HepG2 (cell line): ENCODE data around the gene COL2A1. TPM values are rescaled to one million over a fixed set of nuclear protein-coding genes. Genes with fewer than 3 reads are reported as not detected.

Source experiments
- ATAC-seq: fragments of 200-7000 bp; cut with Tn5 transposase; 3 replicates; pipeline ENCODE4 v1.9.1; 2020; ENCODE audit warnings: mild to moderate bottlenecking, moderate library complexity
- BruUV-seq: library from RNA; stranded (reverse); fragments of 400-500 nt; replicated peaks from 2 replicates; lab custom pipeline; 2021; lab: Mats Ljungman, UMichigan
- CTCF ChIA-PET: fragments of 300-600 bp; formaldehyde crosslinking; extraction: SDS; loops from one replicate; lab custom pipeline; 2021; ENCODE audit warnings: low total read pairs, inconsistent platforms, low intra/inter-chr PET ratio; lab: Yijun Ruan, JAX
- POLR2A ChIA-PET: fragments of 350-600 bp; sonication (Branson Sonifier 250); formaldehyde crosslinking; loops from one replicate; lab custom pipeline; 2020; ENCODE audit warnings: antibody characterized with exemption, inconsistent platforms; lab: Yijun Ruan, JAX
- DNase-seq: peaks from one replicate; pipeline ENCODE4 v3.0.0-alpha.2; 2015; ENCODE audit warnings: low spot score
- FAIRE-seq: peaks from 3 replicates; lab custom pipeline; 2011; peaks lifted over from hg19 to GRCh38; lab: Jason Lieb, UNC
- H2AFZ ChIP-seq: one replicate; pipeline ENCODE4 v1.6.1; 2011; ENCODE audit warnings: low read length, inconsistent platforms
- H3K27ac ChIP-seq: fragments of 300-600 bp; 3 replicates; pipeline ENCODE4 v1.8.0; 2011; ENCODE audit warnings: mixed run types, mild to moderate bottlenecking, mixed read lengths, low read length, inconsistent platforms; ENCODE audit not compliant: insufficient read depth; ENCODE audit errors: extremely low read length
- H3K27me3 ChIP-seq, 2 experiments: fragments of 200-600 bp in 1 of 2; 2 replicates in 1 of 2; 3 replicates in 1 of 2; pipeline versions ENCODE4 v1.6.0 to v1.8.0; 2011; ENCODE audit warnings: low read length in 2 of 2, mild to moderate bottlenecking in 2 of 2, moderate library complexity in 2 of 2, inconsistent platforms in 1 of 2; ENCODE audit not compliant: insufficient read depth in 2 of 2, control insufficient read depth in 1 of 2
- H3K36me3 ChIP-seq, 2 experiments: fragments of 200-600 bp in 1 of 2; replicated peaks in 1 of 2; 2 replicates in 1 of 2; 3 replicates in 1 of 2; pipeline versions ENCODE4 v1.5.1 to v1.8.0; 2011; ENCODE audit warnings: low read length in 2 of 2, inconsistent platforms in 1 of 2; ENCODE audit not compliant: insufficient read depth in 2 of 2, control insufficient read depth in 1 of 2
- H3K4me1 ChIP-seq: 2 replicates; pipeline ENCODE4 v1.5.1; 2012; ENCODE audit warnings: low read length, inconsistent platforms; ENCODE audit not compliant: insufficient read depth
- H3K4me2 ChIP-seq: 2 replicates; pipeline ENCODE4 v1.6.0; 2011; ENCODE audit warnings: low read depth, low read length, inconsistent platforms
- H3K4me3 ChIP-seq, 3 experiments: fragments of 200-600 bp in 1 of 3; sonication (generic), shearing (Covaris generic) in 1 of 3; replicated peaks in 1 of 3; 2 replicates each; pipeline ENCODE4 v1.5.1; 2011 to 2016; ENCODE audit warnings: low read length in 3 of 3, inconsistent platforms in 2 of 3, low read depth in 2 of 3, mild to moderate bottlenecking in 2 of 3, control low read depth in 1 of 3, mixed read lengths in 1 of 3; ENCODE audit not compliant: insufficient read depth in 1 of 3
- H3K79me2 ChIP-seq: one replicate; pipeline ENCODE4 v1.6.1; 2011; ENCODE audit warnings: low read length, inconsistent platforms; ENCODE audit not compliant: insufficient read depth
- H3K9ac ChIP-seq: 2 replicates; pipeline ENCODE4 v1.6.0; 2011; ENCODE audit warnings: mild to moderate bottlenecking, low read depth, low read length, inconsistent platforms; ENCODE audit not compliant: insufficient read depth
- H3K9me3 ChIP-seq: 2 replicates; pipeline ENCODE4 v1.5.1; 2012; ENCODE audit warnings: mild to moderate bottlenecking, low read length
- H4K20me1 ChIP-seq: 2 replicates; pipeline ENCODE4 v1.6.0; 2011; ENCODE audit warnings: inconsistent platforms, mild to moderate bottlenecking, low read length, moderate library complexity; ENCODE audit not compliant: insufficient read depth
- NR3C1 ChIP-seq: sonication (generic); formaldehyde crosslinking; IDR thresholded peaks from 2 replicates; pipeline ENCODE4 v1.4.0; 2020; ENCODE audit warnings: missing genetic modification reagents
- REXO4 ChIP-seq: sonication (generic); formaldehyde crosslinking; IDR thresholded peaks from 2 replicates; pipeline ENCODE4 v1.8.0; 2022; ENCODE audit warnings: missing genetic modification reagents, mild to moderate bottlenecking, borderline replicate concordance
- SNAPC2 ChIP-seq: sonication (generic); formaldehyde crosslinking; IDR thresholded peaks from 2 replicates; pipeline ENCODE4 v1.8.1; 2022; ENCODE audit warnings: mild to moderate bottlenecking, missing genetic modification reagents
- SRSF1 ChIP-seq: fragments of 200-400 bp; formaldehyde crosslinking; optimal IDR thresholded peaks from 2 replicates; pipeline ENCODE3; 2017; ENCODE audit warnings: mild to moderate bottlenecking, low read depth, low read length, moderate library complexity
- SRY ChIP-seq: sonication (generic); formaldehyde crosslinking; IDR thresholded peaks from 2 replicates; pipeline ENCODE4 v1.8.0; 2022; ENCODE audit warnings: mild to moderate bottlenecking, missing genetic modification reagents
- THAP7 ChIP-seq: sonication (generic); formaldehyde crosslinking; IDR thresholded peaks from 2 replicates; pipeline ENCODE4 v1.8.1; 2023; ENCODE audit warnings: mild to moderate bottlenecking, missing genetic modification reagents
- ZNF430 ChIP-seq: sonication (generic); formaldehyde crosslinking; IDR thresholded peaks from 2 replicates; pipeline ENCODE4 v1.9.0; 2021; ENCODE audit warnings: mild to moderate bottlenecking, missing genetic modification reagents
- ZNF615 ChIP-seq: sonication (generic); formaldehyde crosslinking; IDR thresholded peaks from 2 replicates; pipeline ENCODE4 v1.5.0; 2020; ENCODE audit warnings: mild to moderate bottlenecking, missing genetic modification reagents, borderline replicate concordance
- ZNF670 ChIP-seq: sonication (generic); formaldehyde crosslinking; IDR thresholded peaks from 2 replicates; pipeline ENCODE4 v1.8.0; 2022; ENCODE audit warnings: mild to moderate bottlenecking, missing genetic modification reagents, borderline replicate concordance
- WGBS: methylation state at CpG from one replicate; pipeline ENCODE4 v1.1.6; 2017; ENCODE audit warnings: low lambda C conversion rate; 5-methylcytosine and 5-hydroxymethylcytosine counted together
- in situ Hi-C: cut with HindIII; loops from 2 replicates; pipeline ENCODE4 v1.10.0; 2017; ENCODE audit warnings: low pct_unique_long_range_greater_than_20kb; ENCODE audit not compliant: extremely low pct_ligation_motif_present
- intact Hi-C: fragments of 100-400 bp; cut with micrococcal nuclease; formaldehyde crosslinking; loops from one replicate; pipeline ENCODE4 v1.10.0; 2022; ENCODE audit not compliant: unreplicated experiment
- polyA plus RNA-seq, 8 experiments: library from polyadenylated mRNA; depleted of rRNA in 3 of 8; stranded (reverse) in 7 of 8; unstranded in 1 of 8; fragments of >200 nt; fragmentation: Illumina TruSeq in 4 of 8; extraction: Trizol in 4 of 8; gene quantifications; 2 replicates each; pipeline versions ENCODE4 v1.2.1 to v1.2.3, GENCODE V29; 2011 to 2016; ENCODE audit warnings: low read depth in 4 of 8, missing spikeins in 1 of 8, mixed read lengths in 1 of 8; ENCODE audit not compliant: insufficient read depth in 1 of 8
- total RNA-seq, 5 experiments: library from RNA; depleted of rRNA; stranded (reverse); fragments of >200 nt; fragmentation: Illumina TruSeq; extraction: Trizol; gene quantifications; 2 replicates each; pipeline ENCODE4 v1.2.3, GENCODE V29; 2016; ENCODE audit warnings: low read depth in 1 of 5

The COL2A1 gene
- total and polyA plus RNA-seq, 2 of the 13 experiments (the other 11 are each of a cell fraction or from before 2014, with no cell fraction given) = 7.4 to 38.3 TPM

GRCh38 chr12:48004053-48004941, at the start of gene COL2A1 (continued):
- no peak for TF ChIP-seq REXO4 (CRISPR knock-in tag)
- no peak for TF ChIP-seq NR3C1 (CRISPR knock-in tag)
- TF ChIP-seq ZNF670 (CRISPR knock-in tag) = no peak
- 0 out of 2 replicates have a peak, but pooled peaks have one; percentile 50 for TF ChIP-seq SRY
- no peak for TF ChIP-seq ZNF615 (CRISPR knock-in tag)
- TF ChIP-seq SNAPC2 (CRISPR knock-in tag) = no peak
- TF ChIP-seq ZNF430 (CRISPR knock-in tag) = 0 out of 2 replicates have a peak, but pooled peaks have one; percentile 46
- peak; percentile 74 for TF ChIP-seq SRSF1

GRCh38 chr12:48053883-48054282, 49.6 kb upstream of the COL2A1 start:
- in situ Hi-C loops (no loop called here), intact Hi-C loops (no loop called here)
- no peaks in the 10 kb centered on the region for H3K27me3 ChIP-seq
- WGBS = 99% methylated on average over 4 of the region's 4 CpGs
- POLR2A ChIA-PET = no interaction called here
- H3K9ac ChIP-seq = no peak overlapping the region
- no peak for ATAC-seq
- no peak for TF ChIP-seq THAP7
- H3K36me3 ChIP-seq = peaks cover 3 to 17% of the 10 kb centered on the region in 2 experiments; a peak in 1 of 5 replicates
- no peak overlapping the region for H2AFZ ChIP-seq
- CTCF ChIA-PET = no interaction called here
- H3K4me3 ChIP-seq = no peak overlapping the region
- H3K79me2 ChIP-seq = no peaks in the 10 kb centered on the region
- no peak for DNase-seq
- BruUV-seq = no TSS peak
- no peak overlapping the region for H3K4me2 ChIP-seq
- H4K20me1 ChIP-seq = no peaks in the 10 kb centered on the region
- no peaks in the 10 kb centered on the region for H3K4me1 ChIP-seq
- FAIRE-seq = no peak
- H3K27ac ChIP-seq = no peak overlapping the region
- H3K9me3 ChIP-seq = peaks cover 5% of the 10 kb centered on the region
